ENCODE measurements around the gene NETO2. TPM values are rescaled to one million over a fixed set of nuclear protein-coding genes. Genes with fewer than 3 reads are reported as not detected.

NETO2 gene
- total RNA-seq, 1 experiment from 2014 or later, result 10.3 TPM

DNA sequence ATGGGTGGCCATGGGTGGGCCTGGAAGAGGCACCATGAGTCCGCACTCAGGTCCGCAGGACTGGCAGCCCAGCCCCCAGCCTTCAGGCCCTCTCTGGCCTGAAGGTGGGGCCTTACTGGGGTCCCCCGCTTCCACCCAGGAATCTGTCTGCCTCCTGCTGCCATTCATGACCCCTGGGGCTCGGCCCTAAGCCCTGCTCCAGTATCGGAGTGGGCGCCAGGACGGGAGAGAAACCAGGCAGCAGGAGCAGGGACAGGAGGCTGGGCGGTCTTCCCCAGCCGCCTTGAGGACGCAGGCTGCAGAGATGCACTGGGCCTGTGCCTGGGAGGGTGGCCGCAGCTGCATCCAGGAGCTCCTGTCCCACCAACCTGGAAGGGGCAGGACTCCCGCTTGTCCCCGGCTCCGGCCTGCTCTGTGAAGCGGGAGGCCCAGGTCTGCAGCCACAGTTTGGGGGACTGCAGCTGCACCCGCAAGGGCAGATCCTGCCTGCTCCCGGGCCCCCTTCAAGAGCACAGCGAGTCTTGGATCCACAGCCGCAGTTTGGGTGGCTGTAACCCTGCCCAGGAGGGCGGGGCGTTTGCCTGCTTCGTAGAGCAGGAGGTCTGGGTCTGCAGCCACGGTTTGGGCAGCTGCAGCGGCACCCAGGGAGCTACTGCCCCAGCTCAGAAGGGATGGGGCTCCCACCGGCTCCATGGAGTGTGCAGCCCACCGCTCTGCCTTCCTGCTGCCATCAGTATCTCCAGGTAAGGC is 88.4 kb downstream of the NETO2 start:
- intact Hi-C loops (cut with micrococcal nuclease), result no loop called here
- no peaks in the 10 kb centered on the region for H4K20me1 ChIP-seq (ENCODE audit: insufficient read depth)
- H3K27me3 ChIP-seq (ENCODE audit: insufficient read depth, low read length), result no peaks in the 10 kb centered on the region
- no peak overlapping the region for H3K4me2 ChIP-seq (ENCODE audit: low read length)
- no peaks in the 10 kb centered on the region for H3K79me2 ChIP-seq (ENCODE audit: insufficient read depth, low read length)
- no peak overlapping the region for H2AFZ ChIP-seq (ENCODE audit: low read depth, low read length, poor library complexity, severe bottlenecking)
- no peak for DNase-seq (ENCODE audit: low read depth, low spot score)
- no peaks in the 10 kb centered on the region for H3K9me2 ChIP-seq (ENCODE audit: insufficient read depth)
- no peak overlapping the region for H3K27ac ChIP-seq (ENCODE audit: low read depth, low read length)
- CTCF ChIA-PET, result interaction anchor here (1.5 kb wide), 1 partner anchor 10 kb away, joined by 3 read pairs; no protein-coding TSS in a partner anchor
- H3K4me1 ChIP-seq (ENCODE audit: control insufficient read depth in 1 of 2, insufficient read depth in 2 of 2, low read length in 2 of 2), result no peaks in the 10 kb centered on the region
- H3K9ac ChIP-seq (ENCODE audit: low read length), result no peak overlapping the region
- TF ChIP-seq SP1 (IDR thresholded peaks at IDR 0.05; ENCODE audit: low read depth) (no peak), CEBPB (IDR thresholded peaks at IDR 0.05; ENCODE audit: low read depth) (no peak), JUND (IDR thresholded peaks at IDR 0.05) (no peak), ELF1 (IDR thresholded peaks at IDR 0.05; ENCODE audit: borderline replicate concordance, low read depth) (no peak), SIN3A (IDR thresholded peaks at IDR 0.05; ENCODE audit: low read depth) (no peak)
- TF ChIP-seq, protein P1, sequence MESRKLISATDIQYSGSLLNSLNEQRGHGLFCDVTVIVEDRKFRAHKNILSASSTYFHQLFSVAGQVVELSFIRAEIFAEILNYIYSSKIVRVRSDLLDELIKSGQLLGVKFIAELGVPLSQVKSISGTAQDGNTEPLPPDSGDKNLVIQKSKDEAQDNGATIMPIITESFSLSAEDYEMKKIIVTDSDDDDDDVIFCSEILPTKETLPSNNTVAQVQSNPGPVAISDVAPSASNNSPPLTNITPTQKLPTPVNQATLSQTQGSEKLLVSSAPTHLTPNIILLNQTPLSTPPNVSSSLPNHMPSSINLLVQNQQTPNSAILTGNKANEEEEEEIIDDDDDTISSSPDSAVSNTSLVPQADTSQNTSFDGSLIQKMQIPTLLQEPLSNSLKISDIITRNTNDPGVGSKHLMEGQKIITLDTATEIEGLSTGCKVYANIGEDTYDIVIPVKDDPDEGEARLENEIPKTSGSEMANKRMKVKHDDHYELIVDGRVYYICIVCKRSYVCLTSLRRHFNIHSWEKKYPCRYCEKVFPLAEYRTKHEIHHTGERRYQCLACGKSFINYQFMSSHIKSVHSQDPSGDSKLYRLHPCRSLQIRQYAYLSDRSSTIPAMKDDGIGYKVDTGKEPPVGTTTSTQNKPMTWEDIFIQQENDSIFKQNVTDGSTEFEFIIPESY (IDR thresholded peaks at IDR 0.05; ENCODE audit: extremely low read depth, insufficient replicate concordance, low read length), result no peak
- no peak overlapping the region for H3K4me3 ChIP-seq (replicated peaks in 1 of 2; ENCODE audit: low read depth in 1 of 2, low read length in 2 of 2)
- RAD21 ChIA-PET (ENCODE audit: low non-redundant PET in 1 of 2, low total read pairs in 2 of 2, uncharacterized antibody in 2 of 2, unreplicated experiment in 2 of 2), result no interaction called here
- H3K36me3 ChIP-seq (ENCODE audit: control insufficient read depth in 1 of 2, insufficient read depth in 2 of 2, low read length in 2 of 2), result no peaks in the 10 kb centered on the region
- H3K9me3 ChIP-seq (ENCODE audit: control insufficient read depth in 1 of 2, insufficient read depth in 1 of 2, low read depth in 1 of 2, low read length in 2 of 2), result no peaks in the 10 kb centered on the region; a peak in 1 of 4 replicates
- POLR2A ChIA-PET, result no interaction called here
- no peak for ATAC-seq
- BruUV-seq (replicated peaks), result no TSS peak

DNA sequence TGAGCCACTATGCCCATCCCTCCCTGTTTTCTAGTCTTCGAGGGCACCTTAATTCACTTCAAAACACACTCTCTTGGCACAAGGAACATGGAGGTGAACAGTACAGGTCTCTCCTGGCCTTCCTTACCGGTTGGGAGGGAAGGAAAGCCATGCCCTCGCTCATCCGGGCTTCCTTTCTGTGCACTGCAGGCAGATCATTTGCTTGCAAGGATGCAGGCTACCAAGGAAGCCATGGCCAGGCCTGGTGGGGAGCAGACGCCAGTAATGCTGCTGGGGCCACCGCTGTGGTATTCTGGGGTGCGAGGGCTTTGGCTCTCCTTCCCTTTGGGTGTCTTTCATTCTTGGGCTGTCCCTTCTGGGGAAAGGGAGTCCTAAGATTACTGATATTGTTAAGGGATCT is 89.4 kb downstream of the NETO2 start:
- Histone ChIP-seq H3K9ac (ENCODE audit: low read length) (no peak overlapping the region), H2AFZ (ENCODE audit: low read depth, low read length, poor library complexity, severe bottlenecking) (no peak overlapping the region), H3K4me3 (replicated peaks in 1 of 2; ENCODE audit: low read depth in 1 of 2, low read length in 2 of 2) (no peak overlapping the region), H3K27ac (ENCODE audit: low read depth, low read length) (no peak overlapping the region), H3K9me2 (ENCODE audit: insufficient read depth) (no peaks in the 10 kb centered on the region), H3K36me3 (ENCODE audit: control insufficient read depth in 1 of 2, insufficient read depth in 2 of 2, low read length in 2 of 2) (no peaks in the 10 kb centered on the region), H3K4me1 (ENCODE audit: control insufficient read depth in 1 of 2, insufficient read depth in 2 of 2, low read length in 2 of 2) (no peaks in the 10 kb centered on the region), H3K27me3 (ENCODE audit: insufficient read depth, low read length) (no peaks in the 10 kb centered on the region), H3K79me2 (ENCODE audit: insufficient read depth, low read length) (no peaks in the 10 kb centered on the region), H3K4me2 (ENCODE audit: low read length) (no peak overlapping the region), H3K9me3 (ENCODE audit: control insufficient read depth in 1 of 2, insufficient read depth in 1 of 2, low read depth in 1 of 2, low read length in 2 of 2) (no peaks in the 10 kb centered on the region; a peak in 1 of 4 replicates), H4K20me1 (ENCODE audit: insufficient read depth) (no peaks in the 10 kb centered on the region)
- DNase-seq (ENCODE audit: low read depth, low spot score) (no peak), ATAC-seq (no peak)
- CTCF ChIA-PET, result no interaction called here
- intact Hi-C loops (cut with micrococcal nuclease), result no loop called here
- no TSS peak for BruUV-seq (replicated peaks)
- RAD21 ChIA-PET (ENCODE audit: low non-redundant PET in 1 of 2, low total read pairs in 2 of 2, uncharacterized antibody in 2 of 2, unreplicated experiment in 2 of 2), result no interaction called here
- POLR2A ChIA-PET, result no interaction called here
- TF ChIP-seq ZNF274 (IDR thresholded peaks at IDR 0.05; ENCODE audit: low read depth, low read length), result no peak
- no peak for TF ChIP-seq JUND (IDR thresholded peaks at IDR 0.05)
- TF ChIP-seq, protein P1 (IDR thresholded peaks at IDR 0.05; ENCODE audit: extremely low read depth, insufficient replicate concordance, low read length), result no peak
- TF ChIP-seq SRF (IDR thresholded peaks at IDR 0.05; ENCODE audit: low read depth), result no peak
- TF ChIP-seq ELF1 (IDR thresholded peaks at IDR 0.05; ENCODE audit: borderline replicate concordance, low read depth), result no peak
- no peak for TF ChIP-seq CBX3 (IDR thresholded peaks at IDR 0.05; ENCODE audit: low read depth)
- TF ChIP-seq, protein P2, sequence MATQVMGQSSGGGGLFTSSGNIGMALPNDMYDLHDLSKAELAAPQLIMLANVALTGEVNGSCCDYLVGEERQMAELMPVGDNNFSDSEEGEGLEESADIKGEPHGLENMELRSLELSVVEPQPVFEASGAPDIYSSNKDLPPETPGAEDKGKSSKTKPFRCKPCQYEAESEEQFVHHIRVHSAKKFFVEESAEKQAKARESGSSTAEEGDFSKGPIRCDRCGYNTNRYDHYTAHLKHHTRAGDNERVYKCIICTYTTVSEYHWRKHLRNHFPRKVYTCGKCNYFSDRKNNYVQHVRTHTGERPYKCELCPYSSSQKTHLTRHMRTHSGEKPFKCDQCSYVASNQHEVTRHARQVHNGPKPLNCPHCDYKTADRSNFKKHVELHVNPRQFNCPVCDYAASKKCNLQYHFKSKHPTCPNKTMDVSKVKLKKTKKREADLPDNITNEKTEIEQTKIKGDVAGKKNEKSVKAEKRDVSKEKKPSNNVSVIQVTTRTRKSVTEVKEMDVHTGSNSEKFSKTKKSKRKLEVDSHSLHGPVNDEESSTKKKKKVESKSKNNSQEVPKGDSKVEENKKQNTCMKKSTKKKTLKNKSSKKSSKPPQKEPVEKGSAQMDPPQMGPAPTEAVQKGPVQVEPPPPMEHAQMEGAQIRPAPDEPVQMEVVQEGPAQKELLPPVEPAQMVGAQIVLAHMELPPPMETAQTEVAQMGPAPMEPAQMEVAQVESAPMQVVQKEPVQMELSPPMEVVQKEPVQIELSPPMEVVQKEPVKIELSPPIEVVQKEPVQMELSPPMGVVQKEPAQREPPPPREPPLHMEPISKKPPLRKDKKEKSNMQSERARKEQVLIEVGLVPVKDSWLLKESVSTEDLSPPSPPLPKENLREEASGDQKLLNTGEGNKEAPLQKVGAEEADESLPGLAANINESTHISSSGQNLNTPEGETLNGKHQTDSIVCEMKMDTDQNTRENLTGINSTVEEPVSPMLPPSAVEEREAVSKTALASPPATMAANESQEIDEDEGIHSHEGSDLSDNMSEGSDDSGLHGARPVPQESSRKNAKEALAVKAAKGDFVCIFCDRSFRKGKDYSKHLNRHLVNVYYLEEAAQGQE (IDR thresholded peaks at IDR 0.05; ENCODE audit: low read depth), result no peak
- no peak for TF ChIP-seq EZH2phosphoT487 (IDR thresholded peaks at IDR 0.05; ENCODE audit: borderline replicate concordance)

Data from HCT116 (cell line).